HCT116 (cell line): ENCODE data around the gene SNX25. TPM values are rescaled to one million over a fixed set of nuclear protein-coding genes. Genes with fewer than 3 reads are reported as not detected.

Experiments used
- ATAC-seq: fragments of 200-7000 bp; cut with Tn5 transposase; 2 replicates; pipeline ENCODE4 v1.9.1; 2020; ENCODE audit warnings: mild to moderate bottlenecking, moderate library complexity
- BruUV-seq: library from RNA; stranded (reverse); fragments of 400-500 nt; replicated peaks from 2 replicates; lab custom pipeline; 2021; lab: Mats Ljungman, UMichigan
- CTCF ChIA-PET: fragments of 300-600 bp; sonication (Branson Sonifier 250); formaldehyde crosslinking; loops from one replicate; lab custom pipeline; 2021; ENCODE audit warnings: antibody characterized with exemption; lab: Charles Lee
- POLR2A ChIA-PET: fragments of 300-600, 350-600 bp; sonication (Branson Sonifier 250); formaldehyde crosslinking; loops from one replicate; lab custom pipeline; 2021; ENCODE audit warnings: antibody characterized with exemption; lab: Charles Lee
- RAD21 ChIA-PET, 2 experiments: fragments of 300-600 bp; sonication (Branson Sonifier 250); formaldehyde crosslinking; loops; one replicate each; lab custom pipeline; 2023; ENCODE audit warnings: low total read pairs in 2 of 2; ENCODE audit not compliant: uncharacterized antibody in 2 of 2, unreplicated experiment in 2 of 2, low non-redundant PET in 1 of 2; lab: Charles Lee
- DNase-seq: peaks from one replicate; pipeline ENCODE4 v3.0.0-alpha.2; 2010; ENCODE audit warnings: low read depth, low spot score
- H2AFZ ChIP-seq: fragments of 200-600 bp; shearing (Covaris generic), sonication (generic); 2 replicates; pipeline ENCODE4 v1.6.1; 2017; ENCODE audit warnings: low read depth, mixed run types, mixed read lengths, antibody characterized with exemption, low read length; ENCODE audit not compliant: poor library complexity, severe bottlenecking
- H3K27ac ChIP-seq: 2 replicates; pipeline ENCODE4 v1.5.1; 2012; ENCODE audit warnings: low read depth, low read length
- H3K27me3 ChIP-seq: fragments of 200-600 bp; sonication (generic); 2 replicates; pipeline ENCODE4 v1.6.1; 2016; ENCODE audit warnings: mixed run types, low read length, mixed read lengths; ENCODE audit not compliant: insufficient read depth
- H3K36me3 ChIP-seq, 2 experiments: fragments of 200-500 bp in 1 of 2; fragments of 200-600 bp in 1 of 2; sonication (Bioruptor generic) in 1 of 2; sonication (generic) in 1 of 2; 2 replicates each; pipeline versions ENCODE4 v1.5.1 to v1.6.1; 2014 to 2016; ENCODE audit warnings: low read length in 2 of 2, inconsistent platforms in 1 of 2, mixed read lengths in 1 of 2, mixed run types in 1 of 2; ENCODE audit not compliant: insufficient read depth in 2 of 2, control insufficient read depth in 1 of 2
- H3K4me1 ChIP-seq, 2 experiments: fragments of 200-600 bp in 1 of 2; sonication (generic) in 1 of 2; 2 replicates each; pipeline versions ENCODE4 v1.5.1 to v1.6.1; 2012 to 2017; ENCODE audit warnings: low read length in 2 of 2, inconsistent platforms in 1 of 2, mild to moderate bottlenecking in 1 of 2, mixed read lengths in 1 of 2, mixed run types in 1 of 2, moderate library complexity in 1 of 2; ENCODE audit not compliant: insufficient read depth in 2 of 2, control insufficient read depth in 1 of 2
- H3K4me2 ChIP-seq: fragments of 200-600 bp; sonication (generic); 2 replicates; pipeline ENCODE4 v1.6.1; 2017; ENCODE audit warnings: mixed run types, low read length, mixed read lengths
- H3K4me3 ChIP-seq, 2 experiments: fragments of 200-600 bp in 1 of 2; sonication (generic) in 1 of 2; replicated peaks in 1 of 2; 2 replicates each; pipeline ENCODE4 v1.5.1; 2011 to 2016; ENCODE audit warnings: low read length in 2 of 2, control low read depth in 1 of 2, low read depth in 1 of 2, mild to moderate bottlenecking in 1 of 2, mixed read lengths in 1 of 2, mixed run types in 1 of 2
- H3K79me2 ChIP-seq: fragments of 200-600 bp; sonication (generic); 2 replicates; pipeline ENCODE4 v1.6.1; 2017; ENCODE audit warnings: mild to moderate bottlenecking, mixed run types, low read length, moderate library complexity, mixed read lengths; ENCODE audit not compliant: insufficient read depth
- H3K9ac ChIP-seq: fragments of 200-600 bp; sonication (generic); 2 replicates; pipeline ENCODE4 v1.6.1; 2016; ENCODE audit warnings: low read length, mixed read lengths
- H3K9me2 ChIP-seq: fragments of 200-600 bp; sonication (generic), shearing (Covaris generic); 2 replicates; pipeline ENCODE4 v1.6.1; 2017; ENCODE audit warnings: mixed run types, mild to moderate bottlenecking, moderate library complexity; ENCODE audit not compliant: insufficient read depth
- H3K9me3 ChIP-seq, 2 experiments: fragments of 200-500 bp in 1 of 2; fragments of 200-600 bp in 1 of 2; sonication (Bioruptor generic) in 1 of 2; sonication (generic) in 1 of 2; 2 replicates each; pipeline ENCODE4 v1.6.1; 2014 to 2017; ENCODE audit warnings: low read length in 2 of 2, mixed read lengths in 2 of 2, inconsistent platforms in 1 of 2, low read depth in 1 of 2, mild to moderate bottlenecking in 1 of 2, mixed run types in 1 of 2, moderate library complexity in 1 of 2; ENCODE audit not compliant: control insufficient read depth in 1 of 2, insufficient read depth in 1 of 2
- H4K20me1 ChIP-seq: fragments of 200-600 bp; sonication (generic), shearing (Covaris generic); 2 replicates; pipeline ENCODE4 v1.6.1; 2017; ENCODE audit warnings: mixed run types, mild to moderate bottlenecking, moderate library complexity; ENCODE audit not compliant: insufficient read depth
- CBX3 ChIP-seq: IDR thresholded peaks from 2 replicates; pipeline ENCODE4 v1.6.1; 2012; ENCODE audit warnings: low read depth
- CEBPB ChIP-seq: IDR thresholded peaks from 2 replicates; pipeline ENCODE4 v1.6.1; 2012; ENCODE audit warnings: low read depth
- CTCF ChIP-seq, 3 experiments: fragments of 200-600 bp in 1 of 3; sonication (generic) in 1 of 3; IDR thresholded peaks in 2 of 3; conservative IDR thresholded peaks in 1 of 3; 2 replicates each; pipeline ENCODE4 v1.5.1; 2012 to 2017; ENCODE audit warnings: low read depth in 2 of 3, low read length in 2 of 3, antibody characterized with exemption in 1 of 3, borderline replicate concordance in 1 of 3, control low read depth in 1 of 3, mild to moderate bottlenecking in 1 of 3, mixed read lengths in 1 of 3, mixed run types in 1 of 3, moderate library complexity in 1 of 3; ENCODE audit not compliant: insufficient read depth in 1 of 3
- EGR1 ChIP-seq: IDR thresholded peaks from 2 replicates; pipeline ENCODE4 v1.6.1; 2012; ENCODE audit warnings: low read depth
- EZH2phosphoT487 ChIP-seq: fragments of 200-600 bp; IDR thresholded peaks from 2 replicates; pipeline ENCODE4 v1.6.1; 2018; ENCODE audit warnings: antibody characterized with exemption, borderline replicate concordance
- POLR2A ChIP-seq: IDR thresholded peaks from 2 replicates; pipeline ENCODE4 v1.7.0; 2011; ENCODE audit warnings: borderline replicate concordance; ENCODE audit not compliant: insufficient read depth, insufficient read length; ENCODE audit errors: extremely low read depth
- RAD21 ChIP-seq: IDR thresholded peaks from 2 replicates; pipeline ENCODE4 v1.6.1; 2012; ENCODE audit warnings: low read depth, mild to moderate bottlenecking
- YY1 ChIP-seq: IDR thresholded peaks from 2 replicates; pipeline ENCODE4 v1.6.1; 2011; ENCODE audit warnings: low read length, low read depth, moderate library complexity, mild to moderate bottlenecking; ENCODE audit not compliant: insufficient replicate concordance; ENCODE audit errors: extremely low read depth
- intact Hi-C: fragments of 100-400 bp; cut with micrococcal nuclease; formaldehyde crosslinking; loops from 2 replicates; pipeline ENCODE4 v1.10.0; 2022
- total RNA-seq: library from RNA; stranded (reverse); gene quantifications from one replicate; pipeline ENCODE4 v1.2.1, GENCODE V29; 2021; ENCODE audit not compliant: unreplicated experiment
- TF ChIP-seq, protein P1 (sequence below): IDR thresholded peaks from 2 replicates; pipeline ENCODE4 v1.6.1; 2012
- TF ChIP-seq, protein P2 (sequence below): IDR thresholded peaks from 2 replicates; pipeline ENCODE4 v1.6.1; 2012
- TF ChIP-seq, protein P3 (sequence below): IDR thresholded peaks from 2 replicates; pipeline ENCODE4 v1.6.1; 2011; ENCODE audit warnings: mild to moderate bottlenecking, low read length, moderate library complexity; ENCODE audit not compliant: insufficient replicate concordance; ENCODE audit errors: extremely low read depth

SNX25 gene
- total RNA-seq, 1 experiment from 2014 or later: 20.9 TPM

DNA sequence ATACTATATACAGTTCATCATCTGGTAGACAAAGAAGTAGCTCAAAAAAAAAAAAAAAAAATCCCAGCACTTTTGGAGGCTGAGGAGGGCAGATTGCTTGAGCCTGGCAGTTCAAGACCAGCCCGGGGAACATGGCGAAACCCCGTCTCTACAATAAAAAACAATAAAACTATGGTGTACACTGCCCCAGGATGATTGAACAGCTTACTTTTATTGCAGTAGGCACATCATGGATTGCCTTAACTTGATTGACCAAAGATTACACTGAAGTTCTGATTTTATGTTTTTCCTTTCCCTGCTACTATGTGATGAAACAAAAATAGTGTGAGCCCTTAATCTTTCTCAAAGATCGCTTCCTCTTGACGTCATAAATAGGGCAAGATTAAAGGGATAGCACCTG lies 60.6 kb downstream of the SNX25 start:
- RAD21 ChIA-PET: no interaction called here
- H3K4me2 ChIP-seq: no peak overlapping the region
- no peaks in the 10 kb centered on the region for H3K79me2 ChIP-seq
- TF ChIP-seq YY1 (no peak), POLR2A (no peak), CBX3 (no peak), EZH2phosphoT487 (no peak), EGR1 (no peak), CEBPB (no peak), RAD21 (no peak), CTCF (IDR thresholded peaks at IDR 0.05 in 2 of 3, conservative IDR thresholded peaks at IDR 0.05 in 1 of 3; ENCODE audit: borderline replicate concordance in 1 of 3, insufficient read depth in 1 of 3, low read depth in 2 of 3, low read length in 2 of 3) (no peak)
- TF ChIP-seq, protein P1, sequence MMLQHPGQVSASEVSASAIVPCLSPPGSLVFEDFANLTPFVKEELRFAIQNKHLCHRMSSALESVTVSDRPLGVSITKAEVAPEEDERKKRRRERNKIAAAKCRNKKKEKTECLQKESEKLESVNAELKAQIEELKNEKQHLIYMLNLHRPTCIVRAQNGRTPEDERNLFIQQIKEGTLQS: no peak
- TF ChIP-seq, protein P2, sequence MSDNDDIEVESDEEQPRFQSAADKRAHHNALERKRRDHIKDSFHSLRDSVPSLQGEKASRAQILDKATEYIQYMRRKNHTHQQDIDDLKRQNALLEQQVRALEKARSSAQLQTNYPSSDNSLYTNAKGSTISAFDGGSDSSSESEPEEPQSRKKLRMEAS: no peak
- TF ChIP-seq, protein P3, sequence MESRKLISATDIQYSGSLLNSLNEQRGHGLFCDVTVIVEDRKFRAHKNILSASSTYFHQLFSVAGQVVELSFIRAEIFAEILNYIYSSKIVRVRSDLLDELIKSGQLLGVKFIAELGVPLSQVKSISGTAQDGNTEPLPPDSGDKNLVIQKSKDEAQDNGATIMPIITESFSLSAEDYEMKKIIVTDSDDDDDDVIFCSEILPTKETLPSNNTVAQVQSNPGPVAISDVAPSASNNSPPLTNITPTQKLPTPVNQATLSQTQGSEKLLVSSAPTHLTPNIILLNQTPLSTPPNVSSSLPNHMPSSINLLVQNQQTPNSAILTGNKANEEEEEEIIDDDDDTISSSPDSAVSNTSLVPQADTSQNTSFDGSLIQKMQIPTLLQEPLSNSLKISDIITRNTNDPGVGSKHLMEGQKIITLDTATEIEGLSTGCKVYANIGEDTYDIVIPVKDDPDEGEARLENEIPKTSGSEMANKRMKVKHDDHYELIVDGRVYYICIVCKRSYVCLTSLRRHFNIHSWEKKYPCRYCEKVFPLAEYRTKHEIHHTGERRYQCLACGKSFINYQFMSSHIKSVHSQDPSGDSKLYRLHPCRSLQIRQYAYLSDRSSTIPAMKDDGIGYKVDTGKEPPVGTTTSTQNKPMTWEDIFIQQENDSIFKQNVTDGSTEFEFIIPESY: no peak
- TF ChIP-seq, all 23 proteins: peak for 0
- Histone ChIP-seq H3K9me2 (no peaks in the 10 kb centered on the region), H3K4me1 (no peaks in the 10 kb centered on the region), H4K20me1 (no peaks in the 10 kb centered on the region), H3K27me3 (no peaks in the 10 kb centered on the region), H2AFZ (no peak overlapping the region), H3K27ac (no peak overlapping the region), H3K9ac (no peak overlapping the region), H3K36me3 (peaks cover 0 to 3% of the 10 kb centered on the region in 2 experiments; a peak in 1 of 4 replicates), H3K4me3 (no peak overlapping the region), H3K9me3 (no peaks in the 10 kb centered on the region)
- DNase-seq (no peak), ATAC-seq (no peak)
- ChIA-PET POLR2A (no interaction called here), CTCF (no interaction called here)
- intact Hi-C loops: no loop called here
- no TSS peak for BruUV-seq
